ENCODE data around the gene HAVCR2.

DNA sequence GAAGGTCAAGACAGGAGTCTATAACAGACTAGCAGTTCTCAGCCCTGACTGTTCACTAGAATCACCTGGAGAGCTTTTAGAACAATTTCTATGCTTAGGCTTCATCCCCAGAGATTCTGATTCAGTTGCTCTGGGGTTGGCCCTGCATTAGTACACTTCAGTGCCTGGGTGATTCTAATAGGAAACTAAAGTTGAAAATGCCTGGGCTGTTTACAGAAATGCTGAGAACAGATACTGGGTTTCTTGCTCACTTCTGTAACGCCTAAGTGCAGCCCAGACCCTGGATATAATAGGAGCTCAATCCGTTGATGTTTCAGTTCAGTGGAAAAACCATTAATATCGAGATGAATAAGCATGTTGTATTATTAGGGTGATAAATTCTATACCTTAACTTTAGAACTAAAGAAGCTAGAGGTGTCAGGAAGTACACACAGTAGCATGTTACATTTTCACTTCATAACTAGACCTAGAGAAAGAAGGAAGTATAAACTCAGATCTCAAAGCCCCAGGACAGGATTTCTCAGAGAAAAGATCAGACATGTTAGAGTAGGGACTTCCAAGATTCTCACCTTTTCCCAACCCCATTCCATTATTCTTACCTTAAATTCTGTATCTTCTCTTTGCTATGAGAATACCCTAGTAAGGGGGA lies 20.4 kb downstream of the HAVCR2 start:
- no peak for TF ChIP-seq EZH2 (IDR thresholded peaks at IDR 0.05; ENCODE audit: borderline replicate concordance, insufficient read depth, low read length, poor library complexity, severe bottlenecking)
- TF ChIP-seq, protein P1, sequence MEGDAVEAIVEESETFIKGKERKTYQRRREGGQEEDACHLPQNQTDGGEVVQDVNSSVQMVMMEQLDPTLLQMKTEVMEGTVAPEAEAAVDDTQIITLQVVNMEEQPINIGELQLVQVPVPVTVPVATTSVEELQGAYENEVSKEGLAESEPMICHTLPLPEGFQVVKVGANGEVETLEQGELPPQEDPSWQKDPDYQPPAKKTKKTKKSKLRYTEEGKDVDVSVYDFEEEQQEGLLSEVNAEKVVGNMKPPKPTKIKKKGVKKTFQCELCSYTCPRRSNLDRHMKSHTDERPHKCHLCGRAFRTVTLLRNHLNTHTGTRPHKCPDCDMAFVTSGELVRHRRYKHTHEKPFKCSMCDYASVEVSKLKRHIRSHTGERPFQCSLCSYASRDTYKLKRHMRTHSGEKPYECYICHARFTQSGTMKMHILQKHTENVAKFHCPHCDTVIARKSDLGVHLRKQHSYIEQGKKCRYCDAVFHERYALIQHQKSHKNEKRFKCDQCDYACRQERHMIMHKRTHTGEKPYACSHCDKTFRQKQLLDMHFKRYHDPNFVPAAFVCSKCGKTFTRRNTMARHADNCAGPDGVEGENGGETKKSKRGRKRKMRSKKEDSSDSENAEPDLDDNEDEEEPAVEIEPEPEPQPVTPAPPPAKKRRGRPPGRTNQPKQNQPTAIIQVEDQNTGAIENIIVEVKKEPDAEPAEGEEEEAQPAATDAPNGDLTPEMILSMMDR (IDR thresholded peaks at IDR 0.05; ENCODE audit: poor library complexity, severe bottlenecking) = no peak
- TF ChIP-seq TAF1 (IDR thresholded peaks at IDR 0.05; ENCODE audit: low read depth) = no peak
- no peak for TF ChIP-seq SMC3 (conservative IDR thresholded peaks at IDR 0.05; ENCODE audit: poor library complexity)
- TF ChIP-seq, protein P2, sequence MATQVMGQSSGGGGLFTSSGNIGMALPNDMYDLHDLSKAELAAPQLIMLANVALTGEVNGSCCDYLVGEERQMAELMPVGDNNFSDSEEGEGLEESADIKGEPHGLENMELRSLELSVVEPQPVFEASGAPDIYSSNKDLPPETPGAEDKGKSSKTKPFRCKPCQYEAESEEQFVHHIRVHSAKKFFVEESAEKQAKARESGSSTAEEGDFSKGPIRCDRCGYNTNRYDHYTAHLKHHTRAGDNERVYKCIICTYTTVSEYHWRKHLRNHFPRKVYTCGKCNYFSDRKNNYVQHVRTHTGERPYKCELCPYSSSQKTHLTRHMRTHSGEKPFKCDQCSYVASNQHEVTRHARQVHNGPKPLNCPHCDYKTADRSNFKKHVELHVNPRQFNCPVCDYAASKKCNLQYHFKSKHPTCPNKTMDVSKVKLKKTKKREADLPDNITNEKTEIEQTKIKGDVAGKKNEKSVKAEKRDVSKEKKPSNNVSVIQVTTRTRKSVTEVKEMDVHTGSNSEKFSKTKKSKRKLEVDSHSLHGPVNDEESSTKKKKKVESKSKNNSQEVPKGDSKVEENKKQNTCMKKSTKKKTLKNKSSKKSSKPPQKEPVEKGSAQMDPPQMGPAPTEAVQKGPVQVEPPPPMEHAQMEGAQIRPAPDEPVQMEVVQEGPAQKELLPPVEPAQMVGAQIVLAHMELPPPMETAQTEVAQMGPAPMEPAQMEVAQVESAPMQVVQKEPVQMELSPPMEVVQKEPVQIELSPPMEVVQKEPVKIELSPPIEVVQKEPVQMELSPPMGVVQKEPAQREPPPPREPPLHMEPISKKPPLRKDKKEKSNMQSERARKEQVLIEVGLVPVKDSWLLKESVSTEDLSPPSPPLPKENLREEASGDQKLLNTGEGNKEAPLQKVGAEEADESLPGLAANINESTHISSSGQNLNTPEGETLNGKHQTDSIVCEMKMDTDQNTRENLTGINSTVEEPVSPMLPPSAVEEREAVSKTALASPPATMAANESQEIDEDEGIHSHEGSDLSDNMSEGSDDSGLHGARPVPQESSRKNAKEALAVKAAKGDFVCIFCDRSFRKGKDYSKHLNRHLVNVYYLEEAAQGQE (IDR thresholded peaks at IDR 0.05; ENCODE audit: borderline replicate concordance) = no peak
- TF ChIP-seq POLR2AphosphoS5 (IDR thresholded peaks at IDR 0.05) = no peak
- TF ChIP-seq EP300 (conservative IDR thresholded peaks at IDR 0.05; ENCODE audit: poor library complexity, severe bottlenecking) = no peak
- TF ChIP-seq RAD21 (conservative IDR thresholded peaks at IDR 0.05) = no peak
